ENCODE measurements around the gene TANGO2. TPM values are rescaled to one million over a fixed set of nuclear protein-coding genes. Genes with fewer than 3 reads are reported as not detected.
A peak's percentile ranks its signal among the peaks of the same experiment; 100 is the strongest.

TANGO2 gene
- total and polyA plus RNA-seq, 9 of the 15 experiments (the other 6 are each of a cell fraction or from before 2014, with no cell fraction given): 15.5 to 94.9 (median 70.1) TPM

DNA sequence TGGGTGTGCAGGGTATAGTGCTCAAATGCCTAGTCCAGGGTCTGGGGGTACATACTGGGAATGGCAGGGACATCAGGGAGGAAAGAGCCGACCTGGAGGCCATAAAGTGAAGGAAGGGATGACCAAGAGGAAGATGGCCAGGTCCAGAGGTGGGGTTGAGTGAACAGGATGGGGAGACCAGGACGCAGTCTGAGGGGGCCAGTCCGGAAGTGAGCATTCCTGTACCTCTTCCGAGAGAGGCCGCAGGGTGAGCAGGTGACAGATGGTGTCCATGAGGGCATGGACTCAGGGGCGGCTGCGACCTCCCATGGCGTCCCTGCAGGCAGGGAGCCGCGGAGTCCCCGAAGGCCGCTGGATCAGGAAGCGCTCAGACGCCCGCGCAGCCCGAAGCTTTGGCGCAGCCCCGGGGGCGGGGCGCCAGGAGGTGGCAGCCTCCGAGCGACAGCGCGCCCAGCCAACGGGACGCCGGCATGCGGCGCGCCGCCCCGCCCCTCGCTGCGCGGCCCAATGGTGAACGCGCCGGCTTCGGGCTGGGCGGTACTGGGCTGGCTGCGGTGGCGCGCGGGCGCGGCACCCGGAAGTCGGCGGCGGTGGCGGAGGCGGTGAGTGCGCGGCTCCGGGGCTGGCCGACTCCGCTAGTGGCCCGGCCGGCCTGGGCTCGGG, at the start of gene TANGO2 (continued):
- TF ChIP-seq KLF13 (tag; IDR thresholded peaks at IDR 0.05; ENCODE audit: borderline replicate concordance, low read depth) (peak; percentile 70), SMAD1 (IDR thresholded peaks at IDR 0.05; ENCODE audit: low read depth, low read length, partially characterized antibody) (peak; percentile 70), ERF (CRISPR knock-in tag; IDR thresholded peaks at IDR 0.05) (peak; percentile 85), TBP (optimal IDR thresholded peaks at IDR 0.05; ENCODE audit: low read depth, low read length) (peak; percentile 84), CGGBP1 (CRISPR knock-in tag; IDR thresholded peaks at IDR 0.05) (peak; percentile 12; the same call in 1 of the 2 replicates), SPI1 (IDR thresholded peaks at IDR 0.05; ENCODE audit: borderline replicate concordance, low read depth, low read length) (0 out of 2 replicates have a peak, but pooled peaks have one; percentile 26), JUN (IDR thresholded peaks at IDR 0.05; ENCODE audit: borderline replicate concordance, low read depth, low read length) (0 out of 2 replicates have a peak, but pooled peaks have one; percentile 22), JUN (CRISPR knock-in tag; IDR thresholded peaks at IDR 0.05; ENCODE audit: borderline replicate concordance) (no peak), TCFL5 (CRISPR knock-in tag; conservative IDR thresholded peaks at IDR 0.05) (no peak), MAZ (CRISPR knock-in tag; conservative IDR thresholded peaks at IDR 0.05 in 1 of 2, IDR thresholded peaks at IDR 0.05 in 1 of 2) (peak in 1 of 2 experiments; percentile 87; a peak in 1 of 4 replicates), ELF4 (CRISPR knock-in tag; IDR thresholded peaks at IDR 0.05) (peak; percentile 97), KDM5B (IDR thresholded peaks at IDR 0.05; ENCODE audit: insufficient replicate concordance, low read depth, low read length) (peak; percentile 97), CXXC5 (CRISPR knock-in tag; IDR thresholded peaks at IDR 0.05) (peak; percentile 99), E2F3 (CRISPR knock-in tag; IDR thresholded peaks at IDR 0.05) (peak; percentile 92), MEF2D (tag; conservative IDR thresholded peaks at IDR 0.05; ENCODE audit: low read depth) (no peak)
- TF ChIP-seq, protein P1, sequence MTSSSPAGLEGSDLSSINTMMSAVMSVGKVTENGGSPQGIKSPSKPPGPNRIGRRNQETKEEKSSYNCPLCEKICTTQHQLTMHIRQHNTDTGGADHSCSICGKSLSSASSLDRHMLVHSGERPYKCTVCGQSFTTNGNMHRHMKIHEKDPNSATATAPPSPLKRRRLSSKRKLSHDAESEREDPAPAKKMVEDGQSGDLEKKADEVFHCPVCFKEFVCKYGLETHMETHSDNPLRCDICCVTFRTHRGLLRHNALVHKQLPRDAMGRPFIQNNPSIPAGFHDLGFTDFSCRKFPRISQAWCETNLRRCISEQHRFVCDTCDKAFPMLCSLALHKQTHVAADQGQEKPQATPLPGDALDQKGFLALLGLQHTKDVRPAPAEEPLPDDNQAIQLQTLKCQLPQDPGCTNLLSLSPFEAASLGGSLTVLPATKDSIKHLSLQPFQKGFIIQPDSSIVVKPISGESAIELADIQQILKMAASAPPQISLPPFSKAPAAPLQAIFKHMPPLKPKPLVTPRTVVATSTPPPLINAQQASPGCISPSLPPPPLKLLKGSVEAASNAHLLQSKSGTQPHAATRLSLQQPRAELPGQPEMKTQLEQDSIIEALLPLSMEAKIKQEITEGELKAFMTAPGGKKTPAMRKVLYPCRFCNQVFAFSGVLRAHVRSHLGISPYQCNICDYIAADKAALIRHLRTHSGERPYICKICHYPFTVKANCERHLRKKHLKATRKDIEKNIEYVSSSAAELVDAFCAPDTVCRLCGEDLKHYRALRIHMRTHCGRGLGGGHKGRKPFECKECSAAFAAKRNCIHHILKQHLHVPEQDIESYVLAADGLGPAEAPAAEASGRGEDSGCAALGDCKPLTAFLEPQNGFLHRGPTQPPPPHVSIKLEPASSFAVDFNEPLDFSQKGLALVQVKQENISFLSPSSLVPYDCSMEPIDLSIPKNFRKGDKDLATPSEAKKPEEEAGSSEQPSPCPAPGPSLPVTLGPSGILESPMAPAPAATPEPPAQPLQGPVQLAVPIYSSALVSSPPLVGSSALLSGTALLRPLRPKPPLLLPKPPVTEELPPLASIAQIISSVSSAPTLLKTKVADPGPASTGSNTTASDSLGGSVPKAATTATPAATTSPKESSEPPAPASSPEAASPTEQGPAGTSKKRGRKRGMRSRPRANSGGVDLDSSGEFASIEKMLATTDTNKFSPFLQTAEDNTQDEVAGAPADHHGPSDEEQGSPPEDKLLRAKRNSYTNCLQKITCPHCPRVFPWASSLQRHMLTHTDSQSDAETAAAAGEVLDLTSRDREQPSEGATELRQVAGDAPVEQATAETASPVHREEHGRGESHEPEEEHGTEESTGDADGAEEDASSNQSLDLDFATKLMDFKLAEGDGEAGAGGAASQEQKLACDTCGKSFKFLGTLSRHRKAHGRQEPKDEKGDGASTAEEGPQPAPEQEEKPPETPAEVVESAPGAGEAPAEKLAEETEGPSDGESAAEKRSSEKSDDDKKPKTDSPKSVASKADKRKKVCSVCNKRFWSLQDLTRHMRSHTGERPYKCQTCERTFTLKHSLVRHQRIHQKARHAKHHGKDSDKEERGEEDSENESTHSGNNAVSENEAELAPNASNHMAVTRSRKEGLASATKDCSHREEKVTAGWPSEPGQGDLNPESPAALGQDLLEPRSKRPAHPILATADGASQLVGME (CRISPR knock-in tag; IDR thresholded peaks at IDR 0.05): peak; percentile 82
- TF ChIP-seq, protein P2, sequence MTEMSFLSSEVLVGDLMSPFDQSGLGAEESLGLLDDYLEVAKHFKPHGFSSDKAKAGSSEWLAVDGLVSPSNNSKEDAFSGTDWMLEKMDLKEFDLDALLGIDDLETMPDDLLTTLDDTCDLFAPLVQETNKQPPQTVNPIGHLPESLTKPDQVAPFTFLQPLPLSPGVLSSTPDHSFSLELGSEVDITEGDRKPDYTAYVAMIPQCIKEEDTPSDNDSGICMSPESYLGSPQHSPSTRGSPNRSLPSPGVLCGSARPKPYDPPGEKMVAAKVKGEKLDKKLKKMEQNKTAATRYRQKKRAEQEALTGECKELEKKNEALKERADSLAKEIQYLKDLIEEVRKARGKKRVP (CRISPR knock-in tag; IDR thresholded peaks at IDR 0.05): 0 out of 2 replicates have a peak, but pooled peaks have one; percentile 54
- TF ChIP-seq, protein P3, sequence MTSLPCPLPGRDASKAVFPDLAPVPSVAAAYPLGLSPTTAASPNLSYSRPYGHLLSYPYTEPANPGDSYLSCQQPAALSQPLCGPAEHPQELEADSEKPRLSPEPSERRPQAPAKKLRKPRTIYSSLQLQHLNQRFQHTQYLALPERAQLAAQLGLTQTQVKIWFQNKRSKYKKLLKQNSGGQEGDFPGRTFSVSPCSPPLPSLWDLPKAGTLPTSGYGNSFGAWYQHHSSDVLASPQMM (CRISPR knock-in tag; IDR thresholded peaks at IDR 0.05): no peak

All from K562 (cell line).